Endometrium (tissue), 2 donors: ENCODE data around the gene QPCTL.
"Not testable (repeated sequence)": the region's sequence is repeated elsewhere in the genome, so short reads cannot be mapped to it uniquely, and the experiment has no call there.

Experiments used
- FAIRE-seq: peaks from 2 replicates; lab custom pipeline; 2012; peaks lifted over from hg19 to GRCh38; lab: Jason Lieb, UNC
- donor health status: control.
- donor health status: control.

The QPCTL gene

GRCh38 chr19:45717131-45717982 lies 24.9 kb downstream of the QPCTL start:
- FAIRE-seq: peak; percentile 99

- no peak for FAIRE-seq
These were observed 25.7 kb downstream of the QPCTL start for GRCh38 chr19:45717983-45718650.

- FAIRE-seq: not testable (repeated sequence)
These were observed 27.6 kb downstream of the QPCTL start for GRCh38 chr19:45720065-45720464.

GRCh38 chr19:45728683-45729082 lies 36.2 kb downstream of the QPCTL start:
- not testable (repeated sequence) for FAIRE-seq

GRCh38 chr19:45729800-45730290 lies 37.4 kb downstream of the QPCTL start:
- FAIRE-seq: no peak

- FAIRE-seq: peak; percentile 98
These were observed 38.2 kb downstream of the QPCTL start, which contains the start of gene FBXO46 for GRCh38 chr19:45730368-45731288. TSS of gene FBXO46 (minus strand) at chr19:45730896. CDS start at chr19:45713495, 17,401 bp downstream.

GRCh38 chr19:45733160-45733810 lies 40.8 kb downstream of the QPCTL start, which contains the start of gene MEIOSIN:
TSS of gene MEIOSIN (plus strand) at chr19:45733439. CDS start at chr19:45735377, 1,938 bp downstream.
- FAIRE-seq: no peak

GRCh38 chr19:45739498-45740439 lies 47.3 kb downstream of the QPCTL start:
- FAIRE-seq: no peak

- no peak for FAIRE-seq
These were observed 50.5 kb downstream of the QPCTL start for GRCh38 chr19:45742969-45743368.

GRCh38 chr19:45745606-45746005 lies 53.1 kb downstream of the QPCTL start:
- no peak for FAIRE-seq

GRCh38 chr19:45746866-45747265 lies 54.4 kb downstream of the QPCTL start:
- no peak for FAIRE-seq

GRCh38 chr19:45747513-45747912 lies 55.0 kb downstream of the QPCTL start:
- no peak for FAIRE-seq

- not testable (repeated sequence) for FAIRE-seq
These were observed 59.0 kb downstream of the QPCTL start for GRCh38 chr19:45751483-45751882.

- FAIRE-seq: no peak
These were observed 60.2 kb downstream of the QPCTL start for GRCh38 chr19:45752639-45753038.

GRCh38 chr19:45753548-45753947 lies 61.1 kb downstream of the QPCTL start:
- no peak for FAIRE-seq
